Keratinocyte (primary cell): Measurements from ENCODE around the gene ASS1. TPM values are rescaled to one million over a fixed set of nuclear protein-coding genes. Genes with fewer than 3 reads are reported as not detected.

Experiments used
- DNase-seq: peaks from one replicate; pipeline ENCODE4 v3.0.0-alpha.2; 2011; ENCODE audit warnings: low read depth, missing footprints, low spot score
- FAIRE-seq: peaks from 2 replicates; lab custom pipeline; 2011; peaks lifted over from hg19 to GRCh38; lab: Jason Lieb, UNC
- H2AFZ ChIP-seq: 2 replicates; pipeline ENCODE4 v1.6.0; 2012; ENCODE audit warnings: low read length, control low read depth, inconsistent platforms; ENCODE audit not compliant: control insufficient read depth
- H3K27ac ChIP-seq: 2 replicates; pipeline ENCODE4 v1.5.1; 2011; ENCODE audit warnings: low read length; ENCODE audit not compliant: control insufficient read depth, insufficient read depth
- H3K27me3 ChIP-seq: 3 replicates; pipeline ENCODE4 v1.6.0; 2011; ENCODE audit warnings: low read length; ENCODE audit not compliant: control insufficient read depth, insufficient read depth; ENCODE audit errors: extremely low read depth
- H3K36me3 ChIP-seq, 2 experiments: 2 replicates in 1 of 2; 3 replicates in 1 of 2; pipeline ENCODE4 v1.5.1; 2011; ENCODE audit warnings: low read length in 2 of 2, mild to moderate bottlenecking in 1 of 2; ENCODE audit not compliant: control insufficient read depth in 2 of 2, insufficient read depth in 2 of 2; ENCODE audit errors: extremely low read depth in 1 of 2
- H3K4me1 ChIP-seq: 3 replicates; pipeline ENCODE4 v1.5.1; 2011; ENCODE audit warnings: low read length; ENCODE audit not compliant: control insufficient read depth, insufficient read depth; ENCODE audit errors: extremely low read depth
- H3K4me2 ChIP-seq: 3 replicates; pipeline ENCODE4 v1.6.0; 2011; ENCODE audit warnings: low read depth, low read length; ENCODE audit not compliant: control insufficient read depth, insufficient read depth; ENCODE audit errors: extremely low read depth
- H3K4me3 ChIP-seq, 3 experiments: fragments of 200-600 bp in 1 of 3; sonication (generic) in 1 of 3; 2 replicates in 2 of 3; 3 replicates in 1 of 3; pipeline ENCODE4 v1.5.1; 2011 to 2016; ENCODE audit warnings: low read length in 3 of 3, mild to moderate bottlenecking in 3 of 3, control low read depth in 2 of 3, inconsistent platforms in 1 of 3, low read depth in 1 of 3, mixed read lengths in 1 of 3, mixed run types in 1 of 3, moderate library complexity in 1 of 3; ENCODE audit not compliant: control insufficient read depth in 2 of 3, insufficient read depth in 2 of 3; ENCODE audit errors: extremely low read depth in 1 of 3
- H3K79me2 ChIP-seq: 2 replicates; pipeline ENCODE4 v1.6.0; 2012; ENCODE audit warnings: low read length; ENCODE audit not compliant: control insufficient read depth, insufficient read depth
- H3K9ac ChIP-seq: 3 replicates; pipeline ENCODE4 v1.6.0; 2011; ENCODE audit warnings: low read length; ENCODE audit not compliant: control insufficient read depth, insufficient read depth; ENCODE audit errors: extremely low read depth
- H3K9me1 ChIP-seq: 3 replicates; pipeline ENCODE4 v1.6.0; 2011; ENCODE audit warnings: low read length; ENCODE audit not compliant: control insufficient read depth, insufficient read depth; ENCODE audit errors: extremely low read depth
- H3K9me3 ChIP-seq: 2 replicates; pipeline ENCODE4 v1.5.1; 2012; ENCODE audit warnings: low read depth, low read length; ENCODE audit not compliant: control insufficient read depth
- H4K20me1 ChIP-seq: 3 replicates; pipeline ENCODE4 v1.6.0; 2011; ENCODE audit warnings: low read length; ENCODE audit not compliant: control insufficient read depth, insufficient read depth; ENCODE audit errors: extremely low read depth
- EZH2 ChIP-seq: IDR thresholded peaks from one replicate; pipeline ENCODE4 v1.6.1; 2012; ENCODE audit warnings: inconsistent platforms, mild to moderate bottlenecking, low read length, moderate library complexity
- dilution Hi-C: fragments of 300-500 bp; cut with MboI; formaldehyde crosslinking; loops from one replicate; pipeline ENCODE4 v1.7.0; 2020; ENCODE audit warnings: low sequenced_read_pairs; ENCODE audit not compliant: extremely low pct_ligation_motif_present
- polyA plus RNA-seq, 5 experiments: library from polyadenylated mRNA; depleted of rRNA in 3 of 5; stranded (reverse) in 3 of 5; stranded (forward) in 1 of 5; unstranded in 1 of 5; fragments of >200 nt; gene quantifications; 1 replicate in 1 of 5; 2 replicates in 3 of 5; 3 replicates in 1 of 5; pipeline versions ENCODE4 v1.2.1 to v1.2.3, GENCODE V29; 2011 to 2012; ENCODE audit warnings: missing spikeins in 2 of 5, low read depth in 1 of 5, low replicate concordance in 1 of 5
- TF ChIP-seq, protein P1 (sequence below), 3 experiments: IDR thresholded peaks in 1 of 3; conservative IDR thresholded peaks in 1 of 3; optimal IDR thresholded peaks in 1 of 3; 2 replicates in 2 of 3; 3 replicates in 1 of 3; pipeline versions ENCODE3 to v1.5.1; 2011; ENCODE audit warnings: low read length in 3 of 3, mild to moderate bottlenecking in 3 of 3, moderate library complexity in 2 of 3, control low read depth in 1 of 3, inconsistent platforms in 1 of 3; ENCODE audit not compliant: insufficient read depth in 2 of 3; ENCODE audit errors: extremely low read depth in 1 of 3

The ASS1 gene
- polyA plus RNA-seq, 1 donor (not counting 4 experiments of a cell fraction or from before 2014, with no cell fraction given), result 52.4 TPM

DNA sequence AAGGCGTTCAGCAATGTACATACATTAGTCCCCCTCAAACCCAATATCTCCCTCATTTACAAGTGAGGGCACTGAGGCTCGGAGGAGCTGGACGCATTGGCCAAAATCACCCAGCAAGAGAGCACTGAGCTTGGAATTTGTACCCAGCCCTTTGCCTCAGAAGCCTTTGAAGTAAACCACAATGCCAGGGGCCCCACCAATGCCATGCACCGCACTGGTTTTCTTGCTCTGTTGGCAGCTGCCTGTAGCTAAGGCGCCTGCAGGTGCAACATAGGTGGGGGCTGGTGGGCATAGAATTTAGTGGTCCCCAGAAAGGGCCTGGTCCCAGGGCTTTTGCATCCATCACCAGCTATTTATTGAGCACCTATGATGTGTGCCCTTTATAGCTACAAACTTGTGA is 97.3 kb downstream of the ASS1 start:
- Histone ChIP-seq H3K27me3 (no peaks in the 10 kb centered on the region), H3K4me2 (no peak overlapping the region), H3K36me3 (no peaks in the 10 kb centered on the region), H4K20me1 (no peaks in the 10 kb centered on the region), H2AFZ (no peak overlapping the region), H3K79me2 (no peaks in the 10 kb centered on the region), H3K27ac (no peak overlapping the region), H3K9me1 (no peaks in the 10 kb centered on the region), H3K4me3 (no peak overlapping the region), H3K9me3 (no peaks in the 10 kb centered on the region), H3K4me1 (peaks cover 38% of the 10 kb centered on the region), H3K9ac (no peak overlapping the region)
- TF ChIP-seq, protein P1, sequence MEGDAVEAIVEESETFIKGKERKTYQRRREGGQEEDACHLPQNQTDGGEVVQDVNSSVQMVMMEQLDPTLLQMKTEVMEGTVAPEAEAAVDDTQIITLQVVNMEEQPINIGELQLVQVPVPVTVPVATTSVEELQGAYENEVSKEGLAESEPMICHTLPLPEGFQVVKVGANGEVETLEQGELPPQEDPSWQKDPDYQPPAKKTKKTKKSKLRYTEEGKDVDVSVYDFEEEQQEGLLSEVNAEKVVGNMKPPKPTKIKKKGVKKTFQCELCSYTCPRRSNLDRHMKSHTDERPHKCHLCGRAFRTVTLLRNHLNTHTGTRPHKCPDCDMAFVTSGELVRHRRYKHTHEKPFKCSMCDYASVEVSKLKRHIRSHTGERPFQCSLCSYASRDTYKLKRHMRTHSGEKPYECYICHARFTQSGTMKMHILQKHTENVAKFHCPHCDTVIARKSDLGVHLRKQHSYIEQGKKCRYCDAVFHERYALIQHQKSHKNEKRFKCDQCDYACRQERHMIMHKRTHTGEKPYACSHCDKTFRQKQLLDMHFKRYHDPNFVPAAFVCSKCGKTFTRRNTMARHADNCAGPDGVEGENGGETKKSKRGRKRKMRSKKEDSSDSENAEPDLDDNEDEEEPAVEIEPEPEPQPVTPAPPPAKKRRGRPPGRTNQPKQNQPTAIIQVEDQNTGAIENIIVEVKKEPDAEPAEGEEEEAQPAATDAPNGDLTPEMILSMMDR (optimal IDR thresholded peaks at IDR 0.05 in 1 of 3, IDR thresholded peaks at IDR 0.05 in 1 of 3, conservative IDR thresholded peaks at IDR 0.05 in 1 of 3; ENCODE audit: extremely low read depth in 1 of 3, insufficient read depth in 2 of 3, low read length in 3 of 3), result no peak
- no peak for TF ChIP-seq EZH2
- DNase-seq (no peak), FAIRE-seq (no peak)
- dilution Hi-C loops, result no loop called here

DNA sequence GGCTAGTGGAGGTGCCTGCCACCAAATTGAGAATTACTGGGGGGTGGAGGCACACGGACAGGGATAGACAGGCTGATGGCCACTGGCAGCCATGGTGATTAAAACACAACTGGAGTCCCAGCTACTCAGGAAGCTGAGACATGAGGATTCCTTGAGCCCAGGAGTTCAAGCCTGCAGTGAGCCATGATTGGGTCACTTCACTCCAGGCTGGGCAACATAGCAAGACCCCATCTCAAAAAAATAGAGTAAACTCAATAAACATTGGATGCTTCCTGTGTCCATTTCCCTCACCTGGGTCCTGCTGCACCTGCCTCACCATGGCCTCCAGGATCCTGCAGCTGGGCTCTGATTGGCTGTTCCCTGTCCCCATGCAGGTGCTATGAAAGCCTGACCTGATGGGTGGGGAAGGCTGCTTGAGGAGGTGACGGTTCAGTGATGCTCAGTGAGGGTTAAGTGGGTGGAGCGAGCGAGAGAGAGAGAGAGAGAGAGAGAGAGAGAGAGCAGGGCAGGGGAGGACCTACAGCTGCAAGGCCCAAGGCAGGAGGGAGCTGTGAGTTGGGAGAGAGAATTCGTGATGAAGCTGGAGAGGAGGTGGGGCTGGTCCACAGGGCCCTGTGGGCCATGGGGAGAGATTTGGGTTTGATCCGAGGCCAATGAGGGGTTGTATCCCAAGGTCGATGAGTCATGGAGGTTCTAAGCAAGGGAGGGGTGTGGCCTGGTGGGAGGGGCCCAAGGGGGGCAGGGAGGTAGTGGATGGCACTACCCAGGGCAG is 97.9 kb downstream of the ASS1 start:
- Histone ChIP-seq H2AFZ (no peak overlapping the region), H3K9me1 (no peaks in the 10 kb centered on the region), H3K27me3 (no peaks in the 10 kb centered on the region), H3K4me2 (no peak overlapping the region), H3K79me2 (no peaks in the 10 kb centered on the region), H3K9ac (no peak overlapping the region), H4K20me1 (no peaks in the 10 kb centered on the region), H3K36me3 (no peaks in the 10 kb centered on the region), H3K4me1 (peaks cover 33% of the 10 kb centered on the region), H3K4me3 (no peak overlapping the region), H3K9me3 (no peaks in the 10 kb centered on the region), H3K27ac (no peak overlapping the region)
- FAIRE-seq (no peak), DNase-seq (no peak)
- dilution Hi-C loops, result no loop called here
- no peak for TF ChIP-seq EZH2
- TF ChIP-seq, protein P1 (optimal IDR thresholded peaks at IDR 0.05 in 1 of 3, IDR thresholded peaks at IDR 0.05 in 1 of 3, conservative IDR thresholded peaks at IDR 0.05 in 1 of 3; ENCODE audit: extremely low read depth in 1 of 3, insufficient read depth in 2 of 3, low read length in 3 of 3), result no peak
